Measurements from ENCODE around the gene ZBP1. TPM values are rescaled to one million over a fixed set of nuclear protein-coding genes. Genes with fewer than 3 reads are reported as not detected.

ZBP1 gene
- total and polyA plus RNA-seq, 10 of the 15 experiments (the other 5 are each of a cell fraction or from before 2014, with no cell fraction given): 0.93 to 10.6 (median 4.8) TPM

DNA sequence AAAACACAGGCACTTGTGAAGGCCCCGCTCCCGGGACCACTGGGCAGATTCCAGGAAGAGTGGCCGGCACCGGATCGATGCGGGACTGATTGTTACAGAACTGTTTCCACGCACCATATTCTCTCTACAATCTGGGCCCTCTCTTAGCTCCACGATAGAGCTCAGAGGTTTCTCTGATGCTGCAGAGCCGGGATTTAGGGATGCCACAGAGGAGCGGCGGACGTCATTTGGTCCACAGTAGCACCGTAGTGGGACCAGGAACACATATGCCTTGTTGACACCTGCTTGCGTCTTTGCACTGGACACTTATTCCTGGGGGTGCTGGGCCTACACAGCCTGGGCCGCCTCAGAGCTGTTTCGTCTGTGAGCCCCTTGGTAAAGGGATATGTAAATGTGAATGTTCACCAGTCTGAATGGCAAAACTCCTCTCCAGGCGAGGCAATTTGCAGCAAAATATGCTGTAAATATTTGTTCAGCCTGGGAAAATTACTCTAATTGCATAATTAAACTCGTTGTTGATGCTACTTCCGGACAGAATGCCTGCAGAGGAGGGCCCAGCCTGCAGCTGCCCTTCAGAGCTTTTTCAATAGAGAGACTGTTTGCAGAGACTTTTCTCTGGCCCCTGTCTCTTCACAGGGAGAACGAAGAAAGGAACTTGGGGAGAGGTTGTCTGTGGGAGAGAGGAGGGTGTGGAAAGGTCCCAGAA lies 49.9 kb downstream of the ZBP1 start (continued):
- TF ChIP-seq KLF5 (IDR thresholded peaks at IDR 0.05; ENCODE audit: partially characterized antibody) (no peak), FOXK2 (IDR thresholded peaks at IDR 0.05) (no peak), PML (IDR thresholded peaks at IDR 0.05; ENCODE audit: low read length) (no peak)
- TF ChIP-seq, protein P1, sequence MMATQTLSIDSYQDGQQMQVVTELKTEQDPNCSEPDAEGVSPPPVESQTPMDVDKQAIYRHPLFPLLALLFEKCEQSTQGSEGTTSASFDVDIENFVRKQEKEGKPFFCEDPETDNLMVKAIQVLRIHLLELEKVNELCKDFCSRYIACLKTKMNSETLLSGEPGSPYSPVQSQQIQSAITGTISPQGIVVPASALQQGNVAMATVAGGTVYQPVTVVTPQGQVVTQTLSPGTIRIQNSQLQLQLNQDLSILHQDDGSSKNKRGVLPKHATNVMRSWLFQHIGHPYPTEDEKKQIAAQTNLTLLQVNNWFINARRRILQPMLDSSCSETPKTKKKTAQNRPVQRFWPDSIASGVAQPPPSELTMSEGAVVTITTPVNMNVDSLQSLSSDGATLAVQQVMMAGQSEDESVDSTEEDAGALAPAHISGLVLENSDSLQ (IDR thresholded peaks at IDR 0.05): no peak
- TF ChIP-seq, protein P2, sequence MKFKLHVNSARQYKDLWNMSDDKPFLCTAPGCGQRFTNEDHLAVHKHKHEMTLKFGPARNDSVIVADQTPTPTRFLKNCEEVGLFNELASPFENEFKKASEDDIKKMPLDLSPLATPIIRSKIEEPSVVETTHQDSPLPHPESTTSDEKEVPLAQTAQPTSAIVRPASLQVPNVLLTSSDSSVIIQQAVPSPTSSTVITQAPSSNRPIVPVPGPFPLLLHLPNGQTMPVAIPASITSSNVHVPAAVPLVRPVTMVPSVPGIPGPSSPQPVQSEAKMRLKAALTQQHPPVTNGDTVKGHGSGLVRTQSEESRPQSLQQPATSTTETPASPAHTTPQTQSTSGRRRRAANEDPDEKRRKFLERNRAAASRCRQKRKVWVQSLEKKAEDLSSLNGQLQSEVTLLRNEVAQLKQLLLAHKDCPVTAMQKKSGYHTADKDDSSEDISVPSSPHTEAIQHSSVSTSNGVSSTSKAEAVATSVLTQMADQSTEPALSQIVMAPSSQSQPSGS (IDR thresholded peaks at IDR 0.05; ENCODE audit: low read length): no peak

DNA sequence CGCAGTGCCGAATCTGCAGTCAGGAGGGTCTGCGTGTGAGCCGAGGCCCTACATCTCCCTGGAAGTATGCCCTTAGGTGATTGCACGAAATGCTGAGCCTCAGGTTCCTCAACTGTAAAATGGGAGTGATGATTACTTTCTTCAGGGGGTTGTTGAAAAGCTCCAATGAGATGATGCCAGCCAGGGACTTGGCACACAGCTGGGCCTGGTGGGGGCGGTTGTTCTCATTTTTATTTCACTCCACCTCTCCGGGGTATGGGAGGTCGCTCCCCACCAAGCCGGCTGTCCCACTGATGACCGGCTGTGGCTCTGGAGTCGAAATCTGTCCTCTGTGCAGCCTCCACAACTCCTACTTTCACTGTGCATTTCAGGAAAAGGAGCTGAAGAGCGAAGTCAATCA lies 51.3 kb downstream of the ZBP1 start:
- Histone ChIP-seq H4K20me1 (ENCODE audit: control insufficient read depth, insufficient read depth) (no peaks in the 10 kb centered on the region), H3K27me3 (replicated peaks in 1 of 2; ENCODE audit: control insufficient read depth in 2 of 2, insufficient read depth in 2 of 2, low read length in 1 of 2) (peaks cover 0 to 6% of the 10 kb centered on the region in 2 experiments; a peak in 3 of 4 replicates), H3K27ac (ENCODE audit: control insufficient read depth, insufficient read depth) (no peak overlapping the region), H2AFZ (ENCODE audit: control insufficient read depth, low read depth, low read length) (no peak overlapping the region), H3K4me1 (ENCODE audit: control insufficient read depth, insufficient read depth, low read length) (no peaks in the 10 kb centered on the region), H3K9me3 (replicated peaks; ENCODE audit: control insufficient read depth, insufficient read depth, low read length) (no peaks in the 10 kb centered on the region), H3K4me3 (no peak overlapping the region), H3K4me2 (ENCODE audit: control insufficient read depth, insufficient read depth) (no peak overlapping the region), H3K9ac (ENCODE audit: control insufficient read depth, insufficient read depth, low read length) (no peak overlapping the region), H3K79me2 (ENCODE audit: control insufficient read depth, insufficient read depth, low read length) (no peaks in the 10 kb centered on the region), H3K36me3 (ENCODE audit: control insufficient read depth in 2 of 2, insufficient read depth in 2 of 2, low read length in 1 of 2) (no peaks in the 10 kb centered on the region)
- ChIA-PET CTCF (no interaction called here), RAD21 (ENCODE audit: unreplicated experiment) (no interaction called here), POLR2A (no interaction called here), SMC1A (ENCODE audit: uncharacterized antibody, unreplicated experiment) (no interaction called here)
- no TSS peak for BruUV-seq (replicated peaks)
- intact Hi-C loops (cut with micrococcal nuclease; ENCODE audit: unreplicated experiment): no loop called here
- ATAC-seq: no peak
- FAIRE-seq: no peak
- no peak for DNase-seq (ENCODE audit: low read depth, low spot score)
- WGBS (ENCODE audit: insufficient coverage, insufficient replicate concordance, low lambda C conversion rate, missing lambda C conversion rate): 47% methylated on average over 12 of the region's 12 CpGs
- in situ Hi-C loops (cut with MboI): no loop called here
- TF ChIP-seq TBL1XR1 (IDR thresholded peaks at IDR 0.05; ENCODE audit: low read depth, low read length): no peak
- TF ChIP-seq, protein P1 (IDR thresholded peaks at IDR 0.05): no peak
- TF ChIP-seq NFYA (IDR thresholded peaks at IDR 0.05; ENCODE audit: borderline replicate concordance, low read depth, low read length): no peak
- no peak for TF ChIP-seq ASH2L (IDR thresholded peaks at IDR 0.05; ENCODE audit: borderline replicate concordance, low read depth)
- TF ChIP-seq KLF5 (IDR thresholded peaks at IDR 0.05; ENCODE audit: partially characterized antibody): no peak
- no peak for TF ChIP-seq ZNF274 (IDR thresholded peaks at IDR 0.05; ENCODE audit: insufficient read depth, insufficient read length)
- no peak for TF ChIP-seq SIN3A (IDR thresholded peaks at IDR 0.05; ENCODE audit: low read depth, low read length)
- TF ChIP-seq, protein P3, sequence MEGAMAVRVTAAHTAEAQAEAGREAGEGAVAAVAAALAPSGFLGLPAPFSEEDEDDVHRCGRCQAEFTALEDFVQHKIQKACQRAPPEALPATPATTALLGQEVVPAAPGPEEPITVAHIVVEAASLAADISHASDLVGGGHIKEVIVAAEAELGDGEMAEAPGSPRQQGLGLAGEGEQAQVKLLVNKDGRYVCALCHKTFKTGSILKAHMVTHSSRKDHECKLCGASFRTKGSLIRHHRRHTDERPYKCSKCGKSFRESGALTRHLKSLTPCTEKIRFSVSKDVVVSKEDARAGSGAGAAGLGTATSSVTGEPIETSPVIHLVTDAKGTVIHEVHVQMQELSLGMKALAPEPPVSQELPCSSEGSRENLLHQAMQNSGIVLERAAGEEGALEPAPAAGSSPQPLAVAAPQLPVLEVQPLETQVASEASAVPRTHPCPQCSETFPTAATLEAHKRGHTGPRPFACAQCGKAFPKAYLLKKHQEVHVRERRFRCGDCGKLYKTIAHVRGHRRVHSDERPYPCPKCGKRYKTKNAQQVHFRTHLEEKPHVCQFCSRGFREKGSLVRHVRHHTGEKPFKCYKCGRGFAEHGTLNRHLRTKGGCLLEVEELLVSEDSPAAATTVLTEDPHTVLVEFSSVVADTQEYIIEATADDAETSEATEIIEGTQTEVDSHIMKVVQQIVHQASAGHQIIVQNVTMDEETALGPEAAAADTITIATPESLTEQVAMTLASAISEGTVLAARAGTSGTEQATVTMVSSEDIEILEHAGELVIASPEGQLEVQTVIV (IDR thresholded peaks at IDR 0.05; ENCODE audit: borderline replicate concordance, partially characterized antibody): no peak
- TF ChIP-seq ZNF24 (IDR thresholded peaks at IDR 0.05): no peak
- TF ChIP-seq IRF4 (IDR thresholded peaks at IDR 0.05; ENCODE audit: low read depth, low read length): no peak
